SHP77 treated with DMSO at 0.1 percent for 48 hours (cell line): ENCODE measurements around the gene FUBP3.

Experiments used
- DNase-seq: peaks from one replicate; lab custom pipeline; 2025; lab: John Stamatoyannopoulos, UW

FUBP3 gene

GRCh38 chr9:130607640-130608420 lies 28.5 kb downstream of the FUBP3 start:
- DNase-seq, result no peak

- no peak for DNase-seq
Observed at GRCh38 chr9:130608554-130609134, 29.3 kb downstream of the FUBP3 start.

- no peak for DNase-seq
Observed at GRCh38 chr9:130609163-130609562, 29.8 kb downstream of the FUBP3 start.

- no peak for DNase-seq
Observed at GRCh38 chr9:130610862-130611707, 31.7 kb downstream of the FUBP3 start.

GRCh38 chr9:130616451-130616850 lies 37.1 kb downstream of the FUBP3 start:
- DNase-seq, result no peak

- no peak for DNase-seq
Observed at GRCh38 chr9:130623466-130623865, 44.1 kb downstream of the FUBP3 start.

- no peak for DNase-seq
Observed at GRCh38 chr9:130624154-130624553, 44.8 kb downstream of the FUBP3 start.

GRCh38 chr9:130626249-130626996 lies 47.0 kb downstream of the FUBP3 start:
- no peak for DNase-seq

- DNase-seq, result no peak
Observed at GRCh38 chr9:130627051-130627450, 47.7 kb downstream of the FUBP3 start.

GRCh38 chr9:130627896-130628792 lies 48.8 kb downstream of the FUBP3 start:
- DNase-seq, result no peak

GRCh38 chr9:130629443-130630070 lies 50.2 kb downstream of the FUBP3 start:
- no peak for DNase-seq

GRCh38 chr9:130630071-130630450 lies 50.7 kb downstream of the FUBP3 start:
- DNase-seq, result no peak

- no peak for DNase-seq
Observed at GRCh38 chr9:130630506-130631330, 51.3 kb downstream of the FUBP3 start.

- no peak for DNase-seq
Observed at GRCh38 chr9:130631331-130632080, 52.1 kb downstream of the FUBP3 start.

GRCh38 chr9:130632081-130632710 lies 52.8 kb downstream of the FUBP3 start:
- DNase-seq, result no peak

- DNase-seq, result no peak
Observed at GRCh38 chr9:130632841-130633240, 53.5 kb downstream of the FUBP3 start.

GRCh38 chr9:130633336-130634190 lies 54.2 kb downstream of the FUBP3 start:
- DNase-seq, result no peak
